ENCODE data around the gene MED22. TPM values are rescaled to one million over a fixed set of nuclear protein-coding genes. Genes with fewer than 3 reads are reported as not detected.
"Not testable (repeated sequence)": the region's sequence is repeated elsewhere in the genome, so short reads cannot be mapped to it uniquely, and the experiment has no call there.

MED22 gene
- total and polyA plus RNA-seq, 3 donors from 2014 or later, result 20.2 to 29.3 (median 25.9) TPM

- no peak overlapping the region for H3K27ac ChIP-seq
- H3K4me3 ChIP-seq, result no peak overlapping the region
- no peak for DNase-seq
- H3K9me3 ChIP-seq, result no peaks in the 10 kb centered on the region
- WGBS, 2 donors, result 93 to 96% methylated on average over 10 of the region's 10 CpGs
- no peak for TF ChIP-seq POLR2A (IDR thresholded peaks at IDR 0.05)
- TF ChIP-seq CTCF (IDR thresholded peaks at IDR 0.05), result no peak
- no peaks in the 10 kb centered on the region for H3K4me1 ChIP-seq
- H3K27me3 ChIP-seq, result no peaks in the 10 kb centered on the region
- intact Hi-C loops (cut with DNase I; ENCODE audit: low total_unique reads), result loop anchor here (10.0 kb wide), 1 partner anchor 143 kb away; no protein-coding TSS in a partner anchor
- no peaks in the 10 kb centered on the region for H3K36me3 ChIP-seq (ENCODE audit: low read depth, missing control alignments)
Measured at GRCh38 chr9:133327834-133328484, 20.0 kb downstream of the MED22 start.

GRCh38 chr9:133327021-133327420 lies 20.9 kb downstream of the MED22 start:
- not testable (repeated sequence) for H3K27me3 ChIP-seq; H3K4me3 ChIP-seq; H3K9me3 ChIP-seq; H3K36me3 ChIP-seq (ENCODE audit: low read depth, missing control alignments); DNase-seq; H3K4me1 ChIP-seq; H3K27ac ChIP-seq
- 80 to 89% methylated on average over 6 of the region's 6 CpGs for WGBS, 2 donors
- intact Hi-C loops (cut with DNase I; ENCODE audit: low total_unique reads), result loop anchor here (10.0 kb wide), 1 partner anchor 142 kb away; no protein-coding TSS in a partner anchor

- H3K36me3 ChIP-seq (ENCODE audit: low read depth, missing control alignments), result no peaks in the 10 kb centered on the region
- DNase-seq, result no peak
- no peaks in the 10 kb centered on the region for H3K4me1 ChIP-seq
- TF ChIP-seq CTCF (IDR thresholded peaks at IDR 0.05) (no peak), POLR2A (IDR thresholded peaks at IDR 0.05) (no peak)
- H3K9me3 ChIP-seq, result no peaks in the 10 kb centered on the region
- H3K27me3 ChIP-seq, result no peaks in the 10 kb centered on the region
- H3K27ac ChIP-seq, result no peak overlapping the region
- WGBS, 2 donors, result 86 to 91% methylated on average over 13 of the region's 13 CpGs
- no peak overlapping the region for H3K4me3 ChIP-seq
- intact Hi-C loops (cut with DNase I; ENCODE audit: low total_unique reads), result loop anchor here (10.0 kb wide), 1 partner anchor 139 kb away; no protein-coding TSS in a partner anchor
Measured at GRCh38 chr9:133323991-133324703, 23.8 kb downstream of the MED22 start.

GRCh38 chr9:133323211-133323610 lies 24.7 kb downstream of the MED22 start:
- Histone ChIP-seq H3K4me1 (no peaks in the 10 kb centered on the region), H3K9me3 (no peaks in the 10 kb centered on the region), H3K27ac (no peak overlapping the region), H3K4me3 (no peak overlapping the region), H3K27me3 (no peaks in the 10 kb centered on the region), H3K36me3 (ENCODE audit: low read depth, missing control alignments) (no peaks in the 10 kb centered on the region)
- TF ChIP-seq POLR2A (IDR thresholded peaks at IDR 0.05) (no peak), CTCF (IDR thresholded peaks at IDR 0.05) (no peak)
- DNase-seq, result no peak
- intact Hi-C loops (cut with DNase I; ENCODE audit: low total_unique reads), result loop anchor here (10.0 kb wide), 1 partner anchor 138 kb away; no protein-coding TSS in a partner anchor
- 89 to 90% methylated on average over 10 of the region's 10 CpGs for WGBS, 2 donors

GRCh38 chr9:133322701-133323100 lies 25.2 kb downstream of the MED22 start:
- intact Hi-C loops (cut with DNase I; ENCODE audit: low total_unique reads), result loop anchor here (10.0 kb wide), 1 partner anchor 138 kb away; no protein-coding TSS in a partner anchor
- H3K27ac ChIP-seq, result no peak overlapping the region
- no peaks in the 10 kb centered on the region for H3K4me1 ChIP-seq
- H3K4me3 ChIP-seq, result no peak overlapping the region
- WGBS, 2 donors, result 79 to 88% methylated on average over 14 of the region's 14 CpGs
- no peaks in the 10 kb centered on the region for H3K27me3 ChIP-seq
- TF ChIP-seq CTCF (IDR thresholded peaks at IDR 0.05) (no peak), POLR2A (IDR thresholded peaks at IDR 0.05) (no peak)
- H3K36me3 ChIP-seq (ENCODE audit: low read depth, missing control alignments), result no peaks in the 10 kb centered on the region
- DNase-seq, result no peak
- H3K9me3 ChIP-seq, result no peaks in the 10 kb centered on the region
